DMS53 (cell line): ENCODE measurements around the gene CASQ1.

Experiments
- DNase-seq: peaks from one replicate; lab custom pipeline; 2025; lab: John Stamatoyannopoulos, UW

Gene CASQ1

DNA sequence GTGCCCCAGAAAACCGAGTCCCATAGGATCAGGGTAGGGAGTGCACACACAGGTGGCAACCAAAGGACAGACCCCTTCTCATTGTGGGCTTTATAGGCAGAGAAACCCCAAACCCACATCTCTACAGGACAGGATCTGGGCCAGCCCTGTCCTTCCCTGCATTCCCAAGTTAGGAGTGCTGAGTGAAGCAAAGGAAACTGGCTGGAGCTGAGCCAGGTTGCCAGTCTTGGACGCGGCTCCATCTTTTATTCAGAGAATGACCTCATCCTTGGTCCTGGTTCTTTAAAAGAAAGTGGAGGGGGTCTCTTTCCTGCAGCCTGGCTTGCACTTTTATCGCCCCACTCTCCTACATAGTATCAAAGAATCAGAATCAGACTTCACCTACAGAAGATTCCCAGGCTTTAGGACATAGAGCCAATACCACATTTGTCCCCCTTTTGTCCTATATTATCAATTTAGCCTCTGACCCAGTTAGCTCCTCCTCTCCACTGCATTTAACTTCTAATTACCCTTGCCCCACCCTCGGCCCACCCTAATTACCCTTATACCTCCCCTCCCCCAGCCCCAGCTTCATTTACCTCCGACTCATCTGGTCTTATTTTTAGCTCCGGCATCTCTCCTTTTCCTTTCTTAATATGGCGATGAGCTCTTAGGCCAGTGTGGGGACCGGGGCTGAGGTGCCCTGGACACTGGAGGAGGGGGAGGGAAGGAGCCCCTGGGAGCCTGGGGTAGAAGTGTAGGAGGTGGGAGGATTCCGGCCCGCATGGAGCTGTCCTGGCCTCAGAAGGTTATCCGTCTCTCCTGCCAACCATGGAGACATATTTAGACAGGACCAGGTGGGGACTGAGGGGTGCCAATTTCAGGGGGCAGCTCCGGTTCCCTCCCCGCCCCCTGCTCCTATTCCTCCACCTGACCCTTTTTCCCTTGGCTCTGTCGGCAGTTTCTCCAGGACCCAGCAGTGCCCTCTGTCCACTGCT, at the start of gene CASQ1:
TSS of gene CASQ1 (plus strand) at position 927 of the 977 bp plus-strand sequence. CDS start 177 bp downstream, outside the sequence.
- no peak for DNase-seq

DNA sequence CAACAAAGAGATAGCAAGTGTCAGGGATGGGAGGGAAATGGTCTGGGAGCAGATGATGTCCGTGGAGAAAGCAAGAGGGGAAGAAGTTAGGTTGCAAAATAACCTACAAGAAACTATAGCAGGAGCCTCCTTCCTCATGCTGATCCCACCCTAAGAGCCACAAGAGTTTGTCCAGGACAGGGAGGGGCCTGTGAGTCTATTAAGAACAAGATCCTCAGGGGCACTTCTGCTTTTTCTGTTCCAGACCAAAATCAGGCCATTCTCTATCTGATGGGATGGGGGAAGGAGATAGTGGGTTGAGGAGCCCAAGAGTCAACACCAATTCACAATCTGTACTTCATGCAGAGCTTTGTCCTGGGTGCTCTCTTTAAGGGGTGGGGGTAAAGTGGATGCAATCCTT, 46.7 kb upstream of the CASQ1 start:
- no peak for DNase-seq

DNA sequence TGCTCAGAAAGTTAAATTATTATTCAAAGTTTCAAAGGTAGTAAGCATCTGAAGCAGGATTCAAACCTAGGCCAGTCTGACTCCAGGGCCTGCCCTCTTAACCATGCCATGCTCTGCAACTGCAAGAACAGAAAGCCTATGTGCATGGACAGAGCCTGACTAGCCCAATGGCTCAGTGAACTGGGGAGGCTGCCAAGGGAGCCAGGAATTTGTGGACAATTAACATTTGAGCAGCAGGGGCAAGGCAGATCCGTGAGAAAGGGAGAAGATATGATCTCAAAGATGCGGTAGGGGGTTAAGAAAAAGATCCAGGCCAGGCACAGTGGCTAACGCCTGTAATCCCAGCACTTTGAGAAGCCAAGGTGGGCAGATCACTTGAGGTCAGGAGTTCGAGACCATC, 45.5 kb upstream of the CASQ1 start:
- DNase-seq: no peak

DNA sequence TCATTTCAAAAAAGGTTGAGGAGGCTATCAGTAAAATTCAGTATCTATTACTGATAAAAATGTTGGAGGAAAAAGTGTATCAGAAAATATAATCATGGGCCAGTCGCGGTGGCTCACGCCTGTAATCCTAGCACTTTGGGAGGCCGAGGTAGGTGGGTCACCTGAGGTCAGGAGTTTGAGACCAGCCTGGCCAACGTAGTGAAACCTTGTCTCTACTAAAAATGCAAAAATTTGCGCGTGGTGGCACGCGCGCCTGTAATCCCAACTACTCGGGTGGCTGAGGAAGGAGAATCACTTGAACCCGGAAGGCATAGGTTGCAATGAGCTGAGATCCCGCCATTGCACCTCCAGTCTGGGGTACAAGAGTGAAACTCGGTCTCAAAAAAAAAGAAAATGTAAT, 44.3 kb upstream of the CASQ1 start:
- DNase-seq: no peak

DNA sequence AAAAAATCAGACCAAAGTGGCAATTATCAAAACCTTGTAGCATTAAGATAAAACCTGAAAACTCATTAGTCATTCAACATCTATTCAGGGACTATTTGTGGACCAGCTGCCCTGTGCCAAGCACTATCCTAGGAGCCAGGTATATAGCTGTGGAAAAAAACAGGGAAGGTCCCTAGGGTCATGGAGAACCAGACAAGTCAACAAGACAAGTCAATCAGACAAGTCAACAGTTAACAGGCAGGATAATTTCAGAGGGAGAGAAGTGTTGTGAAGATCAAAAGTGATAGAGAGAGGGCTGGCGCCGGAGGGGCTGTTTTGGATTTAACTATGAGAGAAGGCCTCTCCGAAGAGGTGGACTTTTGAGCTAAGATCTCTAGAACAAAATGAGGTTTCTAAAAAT, 42.3 kb upstream of the CASQ1 start:
- DNase-seq: no peak

DNA sequence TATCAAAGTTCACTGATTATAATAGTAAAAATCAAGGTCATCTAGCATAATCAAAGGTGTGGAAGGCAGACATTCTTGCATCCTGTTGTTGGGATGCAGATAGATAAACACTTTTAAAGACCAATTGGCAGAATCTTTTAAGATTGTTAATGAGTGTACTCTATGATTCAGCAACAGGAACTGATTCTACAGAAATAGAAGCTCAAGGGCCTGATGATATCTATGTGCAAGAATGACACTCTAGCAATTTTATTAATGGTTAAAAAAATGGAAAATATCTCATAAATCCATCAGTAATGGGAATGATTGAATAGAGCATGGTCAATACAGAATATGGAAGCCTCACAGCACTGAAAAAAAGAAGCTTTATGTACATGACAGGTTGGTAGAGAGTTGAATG, 41.1 kb upstream of the CASQ1 start:
- DNase-seq: no peak

DNA sequence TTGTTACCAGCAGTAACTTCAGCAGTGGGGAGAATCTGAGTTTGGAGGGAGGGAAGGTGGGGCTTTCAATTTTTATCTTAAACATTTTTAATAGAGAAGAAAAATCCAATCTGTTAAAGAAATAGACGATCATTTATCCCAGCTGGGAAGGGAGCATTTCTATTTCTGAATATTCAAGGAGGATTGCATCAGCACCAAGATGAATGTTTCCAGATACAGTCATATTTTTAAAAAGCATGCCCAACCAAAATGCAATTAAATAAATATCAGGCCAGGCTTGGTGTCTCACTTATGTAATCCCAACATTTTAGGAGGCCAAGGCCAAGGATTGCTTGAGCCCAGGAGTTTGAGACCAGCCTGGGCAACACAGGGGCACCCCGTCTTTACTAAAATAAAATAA, 40.7 kb upstream of the CASQ1 start:
- DNase-seq: no peak

DNA sequence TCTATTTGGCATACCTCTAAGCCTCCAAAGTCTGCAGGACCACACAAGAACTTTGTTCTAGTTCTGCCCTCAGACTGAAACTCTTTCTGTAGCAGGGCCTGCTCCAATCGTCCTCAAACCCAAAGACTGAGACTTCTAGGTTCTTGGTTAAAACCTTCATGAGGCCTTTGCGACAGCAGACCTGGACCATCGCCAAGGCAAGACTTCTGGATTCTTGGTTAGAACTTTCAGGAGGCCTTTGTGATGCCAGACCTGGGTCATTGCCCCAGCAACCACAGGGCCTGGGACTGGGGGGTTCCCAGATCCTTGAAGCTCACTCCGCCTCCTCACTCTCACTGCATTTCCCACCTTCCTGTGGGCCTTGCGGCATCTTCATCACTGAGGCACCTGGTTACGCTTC, 39.1 kb upstream of the CASQ1 start, which contains the start of gene ATP1A4:
TSS of gene ATP1A4 (plus strand) at position 301 of the 400 bp plus-strand sequence. CDS start 438 bp downstream, outside the sequence.
- no peak for DNase-seq

DNA sequence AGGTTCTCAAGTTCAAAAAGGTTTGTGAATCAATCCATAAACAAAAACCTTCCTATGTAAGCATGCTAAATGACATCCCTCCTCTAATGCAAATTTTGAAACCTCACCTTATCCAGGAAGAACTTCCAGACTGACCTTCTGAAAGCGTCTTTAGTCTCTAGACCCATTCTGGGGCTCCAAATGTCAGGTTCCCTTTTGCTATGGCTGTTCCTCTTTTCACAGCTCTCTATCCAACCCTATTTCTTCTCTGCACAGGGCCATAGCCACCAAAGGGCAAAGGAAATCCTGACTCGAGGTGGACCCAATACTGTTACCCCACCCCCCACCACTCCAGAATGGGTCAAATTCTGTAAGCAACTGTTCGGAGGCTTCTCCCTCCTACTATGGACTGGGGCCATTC, 35.6 kb upstream of the CASQ1 start:
- DNase-seq: no peak

DNA sequence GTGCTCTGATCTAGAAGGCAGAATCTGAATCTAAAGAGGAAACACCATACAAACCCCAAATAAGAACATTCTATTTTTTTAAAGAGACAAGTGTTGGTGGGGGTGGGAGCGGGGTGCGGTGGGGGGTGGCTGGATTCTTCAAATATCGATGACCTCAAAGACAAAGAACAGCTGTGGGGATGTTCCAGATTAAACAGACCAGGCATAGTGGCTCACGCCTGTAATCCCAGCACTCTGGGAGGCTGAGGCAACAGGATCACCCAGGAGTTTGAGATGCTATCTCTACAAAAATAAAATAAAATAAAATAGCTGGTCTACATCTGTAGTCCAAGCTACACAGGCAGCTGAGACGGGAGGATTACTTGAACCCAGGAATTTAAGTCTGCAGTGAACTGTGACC, 34.0 kb upstream of the CASQ1 start:
- no peak for DNase-seq

DNA sequence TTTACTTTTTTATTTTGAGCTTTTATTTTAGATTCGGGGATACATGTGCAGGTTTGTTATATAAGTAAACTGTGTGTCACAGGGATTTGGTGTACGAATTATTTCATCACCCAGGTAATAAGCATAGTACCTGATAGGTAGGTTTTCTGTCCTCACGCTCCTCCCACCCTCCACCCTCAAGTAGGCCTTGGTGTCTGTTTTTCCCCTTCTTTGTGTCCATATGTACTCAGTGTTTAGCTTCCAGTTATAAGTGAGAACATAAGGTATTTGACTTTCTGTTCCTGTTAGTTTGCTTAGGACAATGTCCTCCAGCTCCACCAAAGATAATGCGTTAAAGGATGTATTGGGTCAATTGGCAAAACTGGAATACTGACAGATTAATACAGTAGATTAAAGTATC, 33.2 kb upstream of the CASQ1 start:
- no peak for DNase-seq

DNA sequence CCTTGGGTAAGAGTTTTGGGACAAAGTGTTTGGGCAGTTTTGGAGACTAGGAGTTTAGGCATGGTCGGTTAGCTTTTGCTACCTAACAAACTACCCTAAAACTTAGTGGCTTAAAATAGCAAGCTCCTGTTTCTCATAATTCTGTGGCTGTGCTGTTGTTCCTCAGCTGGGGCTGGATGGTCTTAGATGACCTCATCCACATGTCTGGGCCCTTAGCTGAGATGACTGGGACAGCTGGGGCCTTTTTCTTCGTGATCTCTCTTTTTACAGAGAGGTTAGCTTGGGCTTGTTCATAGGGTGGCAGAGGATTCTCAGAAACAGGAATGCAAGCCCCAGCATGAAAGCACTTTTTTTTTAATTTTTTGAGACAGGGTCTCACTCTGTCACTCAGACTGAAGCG, 32.3 kb upstream of the CASQ1 start:
- DNase-seq: no peak

DNA sequence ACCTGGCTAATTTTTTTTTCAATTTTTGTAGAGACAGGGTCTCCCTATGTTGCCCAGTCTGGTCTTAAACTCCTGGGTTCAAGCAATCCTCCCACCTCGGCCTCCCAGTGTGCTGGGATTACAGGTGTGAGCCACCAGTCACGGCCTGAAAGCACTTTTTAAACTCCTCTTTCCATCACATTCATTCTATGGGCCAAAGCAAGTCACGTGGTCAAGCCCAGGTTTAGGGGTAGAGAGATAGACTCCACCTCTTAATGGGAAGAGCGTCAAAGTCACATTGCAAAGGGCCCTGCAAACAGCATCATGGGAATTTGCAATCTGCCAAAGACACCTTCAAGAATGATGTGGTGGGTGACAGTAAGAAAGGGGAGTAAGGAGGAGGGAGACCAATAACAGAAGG, 31.8 kb upstream of the CASQ1 start:
- DNase-seq: no peak

DNA sequence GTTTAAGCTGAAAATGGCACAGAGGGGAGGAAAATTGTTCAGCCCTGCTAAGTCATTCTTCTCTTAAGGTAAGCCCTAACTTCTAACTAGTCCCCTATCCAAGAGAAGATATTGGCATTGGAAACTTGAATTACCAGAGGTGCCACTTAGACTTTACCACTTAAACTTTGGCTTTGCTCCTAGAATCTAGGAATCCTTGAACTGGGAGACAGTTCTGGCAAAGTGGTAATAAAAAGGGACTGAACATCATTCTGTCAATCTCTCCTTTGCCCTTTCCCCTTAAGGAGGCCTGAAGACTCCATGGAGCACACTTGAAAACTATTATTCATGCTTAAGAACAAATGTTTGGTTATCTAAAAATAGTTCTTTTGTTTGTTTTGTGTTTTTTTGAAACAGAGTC, 30.5 kb upstream of the CASQ1 start:
- DNase-seq: peak; percentile 50

DNA sequence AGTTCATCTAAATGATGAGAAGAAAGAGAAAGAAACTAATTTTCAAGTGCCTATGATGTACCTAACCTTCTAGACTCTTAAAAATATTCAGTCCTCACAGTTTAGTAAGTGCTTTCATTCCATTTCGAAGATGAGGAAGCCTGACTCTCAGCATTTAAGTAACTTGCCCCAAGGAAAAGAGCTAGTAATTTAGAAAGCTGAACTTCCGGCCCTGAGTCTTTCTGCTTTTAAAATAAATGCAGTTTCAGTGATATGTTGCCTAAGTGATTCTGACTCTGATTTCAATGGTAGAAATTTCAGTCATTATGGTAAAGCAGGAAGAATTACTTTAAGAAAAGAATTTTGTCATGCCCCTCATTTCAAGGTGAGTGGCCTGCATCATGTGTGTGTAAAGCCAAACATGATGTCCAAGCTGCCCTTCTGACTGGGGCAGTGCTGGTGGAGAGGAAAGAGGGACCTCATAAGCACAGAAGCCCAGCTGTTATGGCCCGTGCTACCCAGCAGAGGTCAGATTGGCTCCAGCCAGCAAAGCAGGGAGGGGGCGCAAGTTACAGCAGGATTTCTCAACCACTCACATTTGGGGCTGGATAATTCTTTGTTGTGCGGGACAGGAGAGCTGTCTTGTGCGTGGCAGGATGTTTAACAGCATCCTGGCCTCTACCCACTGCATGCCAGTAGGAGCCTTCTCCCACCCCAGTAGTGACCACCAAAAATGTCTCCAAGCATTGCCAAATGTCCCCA, 28.2 kb upstream of the CASQ1 start:
- DNase-seq: peak; percentile 16

DNA sequence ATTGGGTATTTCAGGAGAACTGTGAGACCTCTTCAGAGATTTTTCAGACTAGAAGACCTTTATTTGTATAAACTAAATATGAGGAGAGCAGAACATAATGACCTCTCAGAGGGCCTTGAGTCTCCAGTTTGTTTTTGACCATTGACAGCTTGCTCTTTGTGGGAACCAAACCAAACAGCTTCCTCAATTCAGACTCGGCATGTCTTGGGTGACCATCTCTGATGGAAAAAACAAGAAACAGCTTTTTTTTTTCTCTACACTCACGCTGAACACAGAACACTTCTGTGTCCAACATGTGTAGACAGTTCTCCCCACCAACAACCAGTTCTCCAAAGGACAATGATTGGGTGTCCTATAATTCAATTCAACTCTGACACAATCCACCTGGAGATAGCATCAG, 27.4 kb upstream of the CASQ1 start:
- DNase-seq: no peak

DNA sequence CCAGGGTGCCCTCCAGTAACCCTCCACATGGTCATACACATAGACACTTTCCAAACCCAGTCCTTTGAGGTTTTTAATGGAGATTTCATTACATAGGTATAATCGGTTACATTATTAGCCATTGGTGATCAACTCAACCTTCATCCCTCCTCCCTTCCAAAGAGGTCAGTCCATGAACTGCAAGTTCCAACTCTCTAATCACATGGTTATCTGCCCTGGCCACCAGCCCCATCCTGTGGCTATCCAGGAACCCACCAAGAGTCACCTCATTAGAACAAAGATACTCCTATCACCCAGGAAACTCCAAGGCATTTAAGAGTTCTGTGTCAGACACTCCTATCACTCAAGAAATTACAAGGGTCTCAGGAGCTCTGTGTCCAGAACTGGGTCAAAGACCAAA, 26.8 kb upstream of the CASQ1 start:
- DNase-seq: peak; percentile 32

DNA sequence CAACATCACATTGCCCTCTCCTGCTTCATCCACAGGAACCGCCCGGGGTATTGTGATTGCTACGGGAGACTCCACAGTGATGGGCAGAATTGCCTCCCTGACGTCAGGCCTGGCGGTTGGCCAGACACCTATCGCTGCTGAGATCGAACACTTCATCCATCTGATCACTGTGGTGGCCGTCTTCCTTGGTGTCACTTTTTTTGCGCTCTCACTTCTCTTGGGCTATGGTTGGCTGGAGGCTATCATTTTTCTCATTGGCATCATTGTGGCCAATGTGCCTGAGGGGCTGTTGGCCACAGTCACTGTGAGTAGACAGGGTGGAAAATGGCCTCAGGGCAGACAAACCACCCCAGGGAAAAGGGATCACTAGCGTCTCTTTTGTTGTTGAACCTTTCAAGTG, 26.3 kb upstream of the CASQ1 start:
- DNase-seq: no peak

DNA sequence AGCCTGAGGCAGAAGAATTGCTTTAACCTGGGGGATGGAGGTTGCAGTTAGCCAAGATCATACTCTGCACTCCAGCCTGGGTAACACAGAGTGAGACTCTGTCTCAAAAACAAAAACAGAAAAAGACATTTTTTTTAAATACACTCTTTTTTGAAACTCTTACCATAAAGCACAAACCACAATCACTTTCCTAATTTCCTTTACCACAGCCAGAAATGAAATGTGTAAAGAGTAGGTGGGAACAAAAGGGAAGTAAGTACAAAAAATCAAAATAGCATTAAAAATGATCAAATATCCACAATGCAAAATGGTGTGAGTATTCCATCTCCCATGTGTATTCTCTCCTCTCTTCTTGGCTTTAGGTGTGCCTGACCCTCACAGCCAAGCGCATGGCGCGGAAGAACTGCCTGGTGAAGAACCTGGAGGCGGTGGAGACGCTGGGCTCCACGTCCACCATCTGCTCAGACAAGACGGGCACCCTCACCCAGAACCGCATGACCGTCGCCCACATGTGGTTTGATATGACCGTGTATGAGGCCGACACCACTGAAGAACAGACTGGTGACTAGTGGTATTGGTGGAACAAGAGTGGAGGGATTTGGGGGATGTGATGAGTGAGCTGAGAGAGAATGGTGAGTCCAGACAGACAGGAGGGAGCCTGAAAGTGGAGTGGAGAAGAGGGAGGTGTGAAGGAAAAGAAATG, 24.1 kb upstream of the CASQ1 start:
- no peak for DNase-seq

DNA sequence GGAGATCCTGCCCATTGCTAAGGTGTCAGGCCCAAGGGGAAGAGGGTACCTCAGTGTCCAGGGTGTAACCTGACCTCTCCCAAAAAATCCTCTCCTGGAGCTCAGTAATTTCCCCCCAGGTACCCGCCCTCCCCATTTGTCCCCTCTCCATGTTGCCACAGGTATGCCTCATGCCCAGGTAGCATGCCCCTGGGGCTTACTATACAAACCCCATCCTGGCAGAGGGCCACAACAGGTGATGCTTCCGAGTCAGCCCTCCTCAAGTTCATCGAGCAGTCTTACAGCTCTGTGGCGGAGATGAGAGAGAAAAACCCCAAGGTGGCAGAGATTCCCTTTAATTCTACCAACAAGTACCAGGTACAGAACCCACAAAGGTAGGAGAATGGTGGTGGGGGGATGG, 23.3 kb upstream of the CASQ1 start:
- no peak for DNase-seq

DNA sequence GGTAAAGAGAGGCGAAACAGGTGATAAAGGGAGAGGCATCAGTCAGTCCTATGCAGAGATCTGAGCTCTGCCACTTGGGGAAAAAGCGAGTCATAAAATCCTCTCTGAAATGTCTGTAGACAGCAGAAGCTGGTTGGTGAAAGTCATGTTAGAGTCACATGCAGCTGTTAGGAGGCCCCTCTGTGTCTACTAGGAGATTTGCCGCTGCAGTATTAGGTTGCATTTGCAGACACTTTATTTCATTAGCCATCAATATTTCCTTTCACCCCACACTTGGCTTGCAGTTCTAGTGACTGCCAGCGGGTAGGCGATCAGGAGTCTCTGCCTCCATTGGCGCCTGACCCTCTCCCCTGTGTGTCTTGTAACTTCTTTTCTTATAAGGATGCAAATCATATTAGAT, 22.8 kb upstream of the CASQ1 start:
- no peak for DNase-seq

DNA sequence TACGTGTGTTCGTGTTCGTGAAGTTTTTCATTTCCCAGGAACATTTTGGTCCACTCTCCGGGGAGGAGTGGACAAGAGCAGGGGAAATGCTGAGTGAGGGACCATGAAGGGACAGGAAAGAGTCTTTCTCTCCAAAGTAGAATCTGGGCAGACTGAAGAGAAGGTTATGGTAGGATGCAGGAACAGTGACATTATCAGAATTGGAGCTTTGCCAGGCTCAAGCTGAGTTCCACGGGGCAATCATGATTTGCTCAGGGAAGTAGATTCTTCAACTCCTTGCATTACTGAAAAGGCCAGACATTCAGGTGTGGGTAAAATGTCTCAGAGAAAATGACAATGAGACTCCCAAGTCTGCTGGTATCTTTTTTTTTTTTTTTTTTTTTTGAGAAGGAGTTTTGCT, 22.4 kb upstream of the CASQ1 start:
- DNase-seq: no peak
